Activated CD4-positive, alpha-beta T cell treated with anti-CD3 and anti-CD28 coated beads for 4 hours (primary cell): ENCODE results near the gene EPS8L3.

ENCODE experiments used
- DNase-seq, 2 donors: peaks; one replicate each; pipeline ENCODE4 v3.0.0-alpha.2; 2020

Gene EPS8L3

DNA sequence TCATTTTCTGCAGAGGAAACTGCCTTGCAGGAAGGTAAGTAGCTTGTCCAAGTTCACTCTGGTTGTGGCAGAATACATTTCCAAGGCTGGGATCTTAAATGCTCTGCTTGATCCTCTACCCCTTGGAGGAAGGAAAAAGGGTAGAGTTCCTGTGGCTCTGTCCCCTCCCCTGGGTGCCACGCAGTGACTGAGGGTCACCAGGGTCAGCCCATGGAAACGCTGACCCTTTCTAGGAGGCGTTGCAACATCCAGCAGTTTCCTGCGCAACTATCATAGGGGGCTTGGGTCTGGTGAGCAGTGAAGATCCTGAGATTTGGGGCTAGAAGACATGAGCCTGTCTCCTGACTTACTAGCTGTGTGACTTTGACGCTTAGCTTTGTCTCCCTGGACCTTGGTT is 29.4 kb upstream of the EPS8L3 start:
- no peak for DNase-seq

DNA sequence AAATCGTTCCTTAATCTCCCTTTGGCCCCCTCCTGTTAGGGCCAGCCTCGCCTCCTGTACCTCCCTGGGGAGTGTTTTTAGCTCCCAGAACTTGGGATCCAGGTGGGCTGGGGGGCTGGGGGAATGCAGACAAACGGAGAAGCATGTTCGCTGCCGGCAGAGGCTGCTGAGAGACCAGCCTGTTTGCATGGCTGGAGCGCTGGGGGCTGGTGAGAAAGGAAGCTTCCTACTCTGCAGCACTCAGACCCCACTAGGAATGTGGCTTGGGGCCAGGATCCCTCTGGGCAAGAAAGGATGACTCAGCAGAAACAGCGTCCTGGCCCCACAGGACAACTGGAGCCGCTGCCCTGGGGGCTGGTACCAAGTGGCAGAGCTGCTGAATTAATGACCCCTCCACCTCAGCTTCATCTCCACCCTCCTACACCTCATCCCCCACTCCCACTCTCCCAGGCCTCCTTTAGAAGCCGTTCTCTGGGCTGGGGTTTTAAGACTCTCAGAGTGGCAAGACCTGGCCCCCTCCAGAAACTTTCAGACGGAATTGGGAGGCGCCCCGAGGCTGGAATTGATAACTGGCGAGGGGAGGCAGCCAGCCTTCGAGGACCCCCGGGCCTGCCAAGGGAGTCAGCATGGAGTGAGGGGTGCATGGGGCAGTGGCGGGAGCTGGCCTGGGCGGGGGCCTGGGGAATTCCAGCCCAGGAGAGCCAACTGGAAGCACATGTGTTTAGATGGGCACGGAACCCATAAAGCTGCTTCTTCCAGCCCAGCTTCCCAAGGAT is 28.5 kb upstream of the EPS8L3 start:
- no peak for DNase-seq

DNA sequence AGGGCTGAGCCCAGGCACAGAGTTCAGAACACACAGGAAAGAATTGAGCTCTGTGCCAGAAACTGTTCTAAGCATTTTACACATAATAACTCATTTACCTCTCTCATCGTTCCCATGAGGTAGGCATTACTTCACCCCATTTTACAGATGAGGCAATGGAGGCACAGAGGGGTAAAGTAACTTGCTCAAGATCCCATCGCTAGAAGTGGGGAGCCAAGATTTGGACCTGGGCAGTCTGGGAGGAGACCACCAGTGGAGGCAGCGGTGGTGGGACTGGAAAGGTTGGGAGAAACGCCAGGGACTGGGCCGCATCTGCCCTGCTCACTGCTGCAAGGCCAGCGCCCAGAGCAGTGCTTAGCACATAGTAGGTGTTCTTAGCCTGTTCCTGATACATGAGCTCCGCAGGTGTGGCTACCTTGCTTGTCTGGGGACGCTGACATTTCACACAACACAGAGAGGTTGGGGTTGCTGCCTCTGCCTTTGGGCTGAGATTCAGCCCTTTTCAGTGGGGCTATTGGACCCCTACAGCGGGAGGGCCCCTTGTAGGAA is 27.8 kb upstream of the EPS8L3 start:
- DNase-seq = no peak

DNA sequence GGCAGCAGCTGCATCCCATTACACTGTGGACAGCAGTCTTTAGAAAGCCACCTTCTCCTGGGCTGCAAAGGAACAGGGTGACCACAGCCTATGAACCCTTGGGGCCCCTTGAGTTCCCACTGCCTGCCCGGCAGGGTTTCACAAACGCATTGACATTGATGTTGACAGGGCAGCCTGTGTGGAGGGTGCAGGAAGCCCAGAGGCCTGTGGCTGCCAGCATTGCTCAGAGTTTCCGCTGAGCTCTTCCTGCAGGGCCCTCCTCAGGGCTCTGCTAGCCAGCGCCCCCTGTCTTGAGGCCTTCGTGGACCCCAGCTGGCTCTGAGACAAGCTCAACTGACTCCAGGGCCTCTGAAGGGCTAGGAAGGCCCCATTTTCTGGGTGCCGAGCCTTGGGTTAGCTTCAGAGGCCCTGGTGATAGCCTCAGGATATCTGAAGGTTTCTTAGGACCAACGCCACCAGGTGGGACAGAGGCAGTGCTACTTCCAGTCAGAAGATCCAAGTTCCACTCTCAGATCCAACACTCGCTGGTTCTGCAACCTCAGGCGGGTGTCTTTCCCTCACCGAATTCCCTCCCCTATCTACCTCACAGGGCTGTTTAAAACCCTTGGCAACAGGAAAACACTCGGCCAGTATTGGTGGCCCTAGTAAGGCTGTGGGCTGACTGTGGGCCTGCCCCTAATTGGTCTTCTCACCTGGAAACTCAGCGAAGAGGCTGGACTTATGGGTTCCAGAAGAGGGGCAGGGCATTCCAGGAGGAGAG is 27.2 kb upstream of the EPS8L3 start:
- peak; percentile 73 to 80 for DNase-seq

DNA sequence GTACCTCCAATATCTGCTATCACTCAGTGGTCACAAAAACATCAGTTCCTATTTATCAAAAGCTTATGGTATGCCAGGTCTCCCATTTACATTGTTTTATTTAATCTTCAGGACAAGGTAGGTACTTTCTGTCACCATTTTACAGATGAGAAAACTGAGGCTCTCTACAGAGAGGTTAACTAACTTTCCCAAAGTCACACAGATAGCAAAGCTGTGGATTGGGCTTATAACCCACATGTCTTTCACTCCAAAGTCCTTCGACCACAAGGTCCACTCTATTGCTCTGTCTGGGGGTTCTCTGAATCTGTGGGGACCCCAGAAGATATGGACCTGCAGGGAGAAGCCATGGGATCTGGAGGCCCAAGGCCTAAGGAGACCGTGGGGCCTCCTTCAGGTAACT is 26.6 kb upstream of the EPS8L3 start:
- DNase-seq = no peak

DNA sequence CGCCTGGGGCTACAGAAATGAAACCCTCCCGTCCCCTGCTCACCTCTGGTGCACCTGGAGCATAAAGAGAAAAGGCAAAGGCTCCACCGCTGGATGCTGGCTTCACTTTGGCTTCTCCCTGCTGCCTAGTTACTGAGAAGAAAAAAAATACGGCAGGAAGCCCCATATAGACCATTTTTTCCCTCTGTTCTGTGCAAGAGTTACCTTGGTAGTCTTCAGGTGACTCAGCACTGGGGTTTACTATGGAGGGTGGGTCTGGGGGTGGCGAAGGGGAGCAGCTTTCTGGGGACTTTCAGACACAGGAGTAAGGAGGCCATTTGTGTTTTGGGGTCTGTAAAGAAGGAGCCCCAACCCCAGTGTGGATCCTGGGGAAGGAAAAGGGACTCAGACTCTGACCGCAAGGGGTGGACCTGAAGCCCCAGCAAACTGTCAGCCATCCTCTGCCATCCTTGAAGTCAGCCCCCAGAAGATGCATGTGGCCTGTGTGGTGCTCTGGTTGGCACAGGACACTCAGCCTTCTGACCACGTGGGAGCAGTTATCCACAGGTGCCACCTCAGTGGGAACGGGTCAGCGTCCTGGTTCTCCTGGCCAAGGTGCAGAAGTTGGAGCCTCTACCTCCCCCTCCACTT is 25.9 kb upstream of the EPS8L3 start:
- no peak for DNase-seq

DNA sequence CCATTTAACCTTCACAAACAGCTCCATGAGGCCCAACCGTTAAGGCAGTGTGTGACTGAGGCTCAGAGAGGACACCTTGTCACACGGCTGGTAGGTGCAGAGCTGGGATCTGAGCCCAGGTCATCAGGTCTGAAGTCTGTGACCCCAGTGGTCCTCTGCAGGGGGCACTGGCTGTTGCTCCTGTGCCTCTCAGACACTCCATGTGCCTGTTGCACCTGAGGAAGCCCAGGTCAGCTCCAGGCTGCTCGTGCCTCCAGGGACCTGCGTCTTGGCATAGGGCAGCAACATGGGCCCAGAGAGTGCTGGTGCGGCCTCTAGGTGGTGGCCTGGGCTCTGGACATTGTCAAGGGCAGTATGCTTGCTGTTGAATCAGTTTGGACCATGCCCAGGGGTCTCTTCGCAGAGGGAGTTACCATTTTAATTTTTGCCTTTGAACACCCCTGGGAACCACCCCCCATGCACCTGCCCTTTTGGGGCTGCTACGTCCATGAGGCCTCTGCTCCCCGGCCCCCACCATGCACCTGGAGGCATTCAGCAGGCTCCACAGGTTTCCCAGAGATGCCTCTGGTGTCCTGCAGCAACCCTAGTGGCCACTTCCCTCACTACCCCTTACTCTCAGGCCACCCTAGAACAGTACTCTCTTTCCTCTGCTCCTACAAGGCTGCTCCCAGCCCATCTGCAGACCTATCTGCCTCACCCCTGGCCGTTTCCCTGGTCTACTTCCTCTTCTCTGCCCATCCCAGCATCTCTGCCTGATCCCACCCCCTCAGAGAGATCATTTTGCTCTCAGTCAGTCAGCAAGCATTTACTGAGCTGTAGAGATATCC is 25.2 kb upstream of the EPS8L3 start:
- DNase-seq = no peak

DNA sequence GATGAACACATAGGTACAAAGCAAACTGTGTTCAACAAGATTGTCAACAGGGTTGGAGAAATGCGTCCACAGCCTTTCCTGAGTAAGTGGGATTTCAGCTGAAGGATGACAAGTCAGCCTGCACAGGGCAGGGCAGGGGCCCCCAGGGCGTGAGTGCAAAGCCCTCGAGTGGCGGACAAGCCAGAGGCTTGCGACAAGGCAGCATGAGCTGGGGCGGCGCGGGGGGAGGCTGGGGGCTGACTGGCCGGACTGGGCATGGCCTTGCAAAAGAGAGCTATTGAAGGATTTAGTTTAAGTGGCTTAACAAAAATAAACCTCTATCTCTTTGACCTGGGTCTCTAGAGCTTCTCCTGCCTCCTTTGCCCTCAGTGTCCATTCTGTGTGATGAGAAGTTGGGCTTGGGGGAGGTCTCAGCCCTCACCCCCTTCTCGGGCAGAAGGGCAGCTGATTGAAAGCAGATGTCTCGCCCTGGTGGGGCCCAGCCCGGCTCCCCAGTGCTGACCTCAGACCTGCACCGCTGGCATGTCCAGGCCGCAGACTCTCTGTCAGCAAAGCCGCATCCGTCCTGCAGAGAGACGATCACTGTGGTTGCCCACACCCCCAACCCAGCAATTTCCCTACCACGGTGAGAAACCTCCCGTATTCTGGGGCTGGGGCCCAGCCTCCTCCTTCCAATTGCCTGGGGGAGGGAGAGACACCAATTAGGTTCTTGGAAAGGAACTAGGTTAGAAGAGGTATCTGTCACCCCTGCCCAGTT is 24.3 kb upstream of the EPS8L3 start:
- no peak for DNase-seq

DNA sequence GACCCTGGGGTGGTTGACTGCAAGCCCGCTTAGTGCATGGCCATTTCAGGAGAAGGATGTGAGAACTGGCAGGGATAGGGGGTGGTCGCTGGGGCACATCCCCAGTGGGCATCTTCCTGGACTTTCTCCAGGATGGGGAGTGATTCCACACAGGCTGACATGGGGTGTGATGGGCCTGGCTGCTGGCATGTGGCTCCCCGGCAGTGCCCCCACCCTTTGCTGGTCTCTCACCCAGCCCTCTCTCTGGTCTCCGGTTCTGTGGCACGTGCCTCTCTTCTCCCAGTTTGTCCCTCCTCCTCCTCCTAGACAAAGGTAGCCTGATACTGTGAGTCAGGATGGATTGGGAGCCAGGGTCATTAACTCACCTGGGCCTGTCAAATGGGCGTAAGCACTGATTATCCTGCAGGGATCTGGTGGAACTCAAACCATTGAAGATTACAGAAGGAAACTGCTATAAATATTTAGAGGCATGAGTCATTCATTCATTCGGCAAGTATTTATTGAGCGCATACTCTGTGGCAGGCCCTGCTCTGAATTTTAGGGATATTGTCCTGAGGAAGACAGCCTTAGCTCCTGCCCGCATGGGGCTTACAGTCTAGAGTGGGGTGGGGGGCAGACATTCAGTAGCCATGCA is 23.6 kb upstream of the EPS8L3 start:
- no peak for DNase-seq

DNA sequence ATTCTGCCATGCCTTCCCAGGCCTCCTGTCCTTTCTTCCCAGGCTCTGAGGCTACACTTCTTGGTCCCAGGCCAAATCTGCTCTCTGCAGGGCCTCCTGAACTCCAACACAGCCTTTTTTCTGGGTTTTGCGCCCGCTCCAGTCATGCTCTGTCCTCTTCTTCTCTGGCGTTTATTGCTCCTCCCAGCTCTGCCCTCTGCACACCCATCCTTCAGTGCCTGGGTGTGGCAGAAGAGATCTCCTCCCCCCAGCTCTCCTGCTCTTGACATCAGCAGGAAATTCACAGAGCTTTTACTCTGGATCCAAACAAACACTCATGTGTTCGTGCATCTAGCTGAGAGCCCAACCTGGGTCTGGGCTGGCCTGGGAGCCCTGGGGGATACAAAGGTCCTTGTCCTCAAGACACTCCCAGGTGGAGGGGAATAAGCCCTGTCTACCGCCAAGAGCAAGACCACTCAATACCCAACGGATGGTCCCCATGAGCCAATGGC is 22.9 kb upstream of the EPS8L3 start:
- no peak for DNase-seq

DNA sequence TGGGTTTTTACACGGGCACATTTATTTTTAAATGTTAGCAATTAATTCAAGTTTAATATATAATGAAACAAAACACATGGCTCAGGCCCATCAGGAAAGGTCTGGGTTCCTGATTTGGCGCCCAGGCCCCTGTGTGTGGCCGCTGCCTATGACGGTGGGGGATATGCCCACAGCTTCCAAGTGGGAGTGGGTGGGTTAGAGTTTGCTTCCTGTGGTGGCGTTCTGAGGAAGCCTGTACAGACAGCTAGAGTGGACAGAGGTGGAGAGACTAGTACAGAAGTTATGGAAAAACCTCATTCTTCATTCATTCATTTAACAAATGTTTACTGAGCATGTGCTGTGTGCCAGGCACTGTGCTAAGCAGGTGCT is 22.4 kb upstream of the EPS8L3 start:
- DNase-seq = no peak

DNA sequence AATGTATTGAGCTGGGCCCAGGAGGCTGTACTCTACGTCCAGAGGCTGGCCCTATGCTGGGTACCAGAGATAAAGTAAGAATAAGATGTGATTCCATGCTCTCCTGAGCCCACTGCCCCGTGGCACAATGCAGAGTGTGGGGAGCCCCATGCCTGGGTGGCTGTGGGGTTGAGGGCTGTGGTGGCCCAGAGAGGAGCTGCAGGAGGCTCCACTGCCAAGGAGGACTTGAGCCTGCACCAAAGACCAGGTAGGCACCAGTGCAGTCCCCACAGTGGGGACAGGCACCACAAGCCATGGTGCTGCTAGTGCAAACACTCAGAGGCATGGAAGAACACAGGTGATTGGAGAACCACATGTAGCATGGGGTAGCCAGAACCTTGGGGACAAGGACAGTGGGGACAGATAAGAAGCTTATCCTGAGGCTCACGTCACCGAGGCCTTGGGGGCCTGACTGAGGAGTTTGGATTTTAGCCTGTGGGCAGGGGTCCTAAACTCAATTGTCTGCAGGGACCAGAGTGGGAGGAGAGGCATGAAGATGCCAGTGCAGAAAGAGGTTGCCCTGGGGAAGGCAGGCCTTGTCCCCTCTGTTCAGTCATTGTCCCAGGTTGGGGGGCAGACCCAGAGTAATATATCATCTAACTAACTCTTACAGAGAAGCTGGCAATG is 21.9 kb upstream of the EPS8L3 start:
- no peak for DNase-seq

DNA sequence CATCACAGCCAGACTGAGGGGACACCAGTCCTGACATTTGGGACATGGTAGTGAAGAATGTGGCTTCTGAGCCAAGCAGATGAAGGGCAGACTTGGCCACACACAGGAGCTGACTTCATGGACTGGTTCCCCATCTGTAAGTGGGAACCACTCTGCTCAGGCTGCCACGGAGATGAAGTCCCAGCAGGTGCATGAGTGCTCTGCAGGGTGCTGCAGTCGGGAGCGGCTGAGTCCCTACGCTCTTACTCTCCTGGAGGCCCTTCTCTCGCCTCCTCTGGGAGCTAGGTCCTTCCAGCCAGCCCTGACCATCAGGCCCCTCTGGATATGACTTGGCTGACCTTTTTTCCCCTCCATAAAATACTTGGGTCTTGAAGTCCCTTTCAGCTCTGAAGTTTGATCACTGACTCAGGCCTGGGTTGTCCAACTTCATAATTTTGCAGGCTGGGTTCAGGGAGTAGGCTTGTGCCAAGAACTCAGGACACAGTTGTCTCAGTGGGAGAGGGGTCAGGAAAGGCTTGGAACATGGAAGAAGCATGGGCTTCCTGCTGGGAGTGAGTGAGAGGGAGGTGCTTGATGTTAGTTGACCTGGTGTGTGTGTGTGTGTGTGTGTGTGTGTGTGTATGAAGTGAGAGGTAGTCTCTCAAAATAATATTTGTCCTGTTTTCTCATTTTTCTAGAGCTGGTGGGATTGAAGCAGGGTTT is 21.0 kb upstream of the EPS8L3 start:
- no peak for DNase-seq

DNA sequence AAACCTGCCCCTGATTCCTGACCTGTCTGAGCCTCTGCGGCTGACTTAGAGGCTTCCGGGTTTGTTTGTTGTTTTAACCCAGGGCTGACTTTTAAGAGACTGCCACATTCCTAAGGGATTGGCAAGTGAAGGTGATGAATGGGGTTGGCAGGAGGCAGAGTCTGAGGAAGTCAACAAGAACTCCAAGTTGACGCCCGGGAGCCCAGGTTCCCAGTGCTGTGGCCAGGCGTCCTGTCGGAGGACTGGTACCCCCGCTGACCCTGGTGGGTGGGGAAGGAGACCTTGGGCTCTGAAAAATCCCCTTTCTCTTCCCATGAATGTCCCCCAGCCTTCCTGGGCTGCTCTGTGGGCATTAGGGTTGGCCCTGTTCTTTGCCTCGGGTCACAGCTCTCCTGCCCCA is 19.7 kb upstream of the EPS8L3 start:
- no peak for DNase-seq

DNA sequence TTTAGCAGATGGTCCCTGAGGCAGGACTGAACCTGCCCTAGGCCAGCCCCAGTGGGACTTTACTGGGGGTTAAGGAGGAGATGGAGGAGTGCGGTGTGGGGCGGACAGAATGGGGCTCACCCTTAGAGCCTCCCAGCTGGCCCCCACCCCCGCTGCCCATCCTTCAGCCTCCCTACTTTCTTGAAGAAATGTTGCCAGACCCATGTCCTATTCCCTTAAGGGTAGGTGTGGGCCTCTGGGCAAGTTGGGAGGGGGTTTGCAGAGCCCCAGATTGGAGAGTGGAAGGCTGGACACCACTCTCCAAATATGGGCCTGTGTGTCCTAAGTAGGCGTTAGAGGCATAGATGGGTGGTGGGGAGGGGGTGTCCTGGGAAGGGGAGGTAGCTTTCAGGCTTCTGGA is 19.2 kb upstream of the EPS8L3 start:
- DNase-seq = no peak

DNA sequence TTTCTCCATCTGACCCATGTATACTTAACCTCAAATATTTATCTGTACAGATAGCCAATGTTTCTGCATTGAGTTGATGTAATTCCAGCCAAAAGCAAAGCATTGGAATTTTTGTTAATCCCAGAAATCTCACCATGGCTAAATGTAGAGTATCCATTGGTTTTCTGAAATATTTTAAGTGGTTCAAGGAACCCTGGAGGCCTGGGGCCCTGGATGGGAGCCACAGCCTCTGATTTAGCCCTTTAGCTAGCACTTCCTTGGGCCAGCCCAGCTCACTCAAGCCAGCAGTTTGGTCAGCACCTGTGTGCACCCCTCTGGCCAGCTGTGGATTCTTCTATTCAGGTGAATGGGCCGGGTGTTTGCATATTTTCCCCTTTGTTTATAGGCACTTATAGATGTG is 18.8 kb upstream of the EPS8L3 start:
- no peak for DNase-seq

DNA sequence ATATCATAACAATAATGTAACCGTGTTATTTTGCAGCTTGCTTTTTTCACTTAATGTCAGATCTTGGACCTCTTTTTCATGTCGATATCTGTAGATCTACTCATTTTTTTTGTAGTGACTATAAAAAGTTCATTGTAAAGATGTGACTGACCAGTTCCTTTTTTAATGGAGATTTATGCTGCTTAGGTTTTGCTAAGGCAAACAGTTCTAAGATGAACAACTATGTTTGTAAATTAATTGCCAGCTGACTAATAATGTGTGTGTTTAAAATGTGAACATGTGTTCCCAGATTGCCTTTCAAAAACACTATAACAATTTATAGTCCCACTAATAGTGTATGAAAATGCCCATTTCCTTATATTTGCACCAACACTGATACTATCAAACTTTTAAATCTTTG is 18.1 kb upstream of the EPS8L3 start:
- DNase-seq = no peak

DNA sequence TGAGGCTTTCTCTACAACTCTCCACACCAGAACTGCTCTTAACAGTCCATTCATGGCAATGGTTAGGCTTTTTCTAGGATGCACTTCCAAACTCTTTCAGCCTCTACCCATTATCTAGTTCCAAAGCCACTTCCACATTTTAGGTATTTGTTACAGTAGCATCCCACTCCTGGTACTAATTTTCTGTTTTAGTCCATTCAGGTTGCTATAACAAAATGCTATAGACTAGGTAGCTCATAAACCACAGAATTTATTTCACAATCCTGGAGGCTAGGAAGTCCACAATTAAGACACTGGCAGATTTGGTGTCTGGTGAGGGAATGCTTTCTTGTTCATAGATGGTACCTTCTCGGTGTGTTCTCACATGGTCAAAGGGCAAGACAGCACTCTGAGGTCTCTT is 17.3 kb upstream of the EPS8L3 start:
- DNase-seq = no peak

DNA sequence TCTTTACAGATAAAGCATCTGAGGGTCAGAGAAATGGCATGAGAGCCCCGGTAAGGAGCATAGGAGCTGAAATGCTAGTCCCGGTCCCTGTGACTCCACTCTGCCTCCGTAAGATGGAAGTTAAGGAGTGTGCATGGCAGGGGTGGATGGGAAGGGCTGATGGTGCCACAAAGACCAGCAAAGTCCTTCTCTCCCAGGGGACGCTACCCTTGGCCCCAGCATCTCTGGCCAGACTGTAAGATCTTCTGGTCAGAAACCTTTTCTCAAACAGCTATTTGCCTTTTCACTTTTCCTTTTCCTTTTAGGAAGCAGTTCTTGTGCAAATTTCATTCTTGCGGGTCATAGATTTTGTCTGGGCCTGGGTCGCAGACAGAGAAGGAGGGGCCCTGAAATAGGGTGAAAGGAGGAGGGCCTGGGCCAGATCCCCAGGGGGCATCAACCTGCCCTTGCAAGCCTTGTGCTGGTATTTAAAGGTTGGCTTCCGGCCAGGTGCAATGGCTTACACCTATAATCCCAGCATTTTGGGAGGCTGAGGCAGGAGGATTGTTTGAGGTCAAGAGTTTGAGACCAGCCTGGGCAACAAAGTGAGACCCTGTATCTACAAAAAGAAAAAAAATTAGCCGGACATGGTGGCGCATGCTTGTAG is 14.4 kb upstream of the EPS8L3 start:
- DNase-seq = no peak

DNA sequence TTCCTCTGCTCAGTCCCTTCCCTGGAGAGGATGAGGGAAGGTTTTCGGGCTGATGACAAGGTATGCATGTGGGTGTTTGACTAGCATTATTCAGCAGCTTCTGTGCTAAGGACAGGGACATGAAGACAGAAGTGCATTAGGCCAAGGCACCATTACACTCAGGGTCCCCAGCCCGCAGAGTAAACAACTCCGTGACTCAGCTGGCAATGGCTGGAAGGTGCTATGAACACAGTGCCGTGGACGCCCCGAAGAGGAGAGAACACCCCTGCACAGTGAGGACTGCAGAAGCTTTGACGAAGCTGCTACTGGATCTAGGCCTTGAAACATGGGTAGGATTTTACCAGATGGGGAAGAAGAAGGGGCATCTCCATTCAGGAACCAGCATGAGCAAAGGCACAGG is 13.7 kb upstream of the EPS8L3 start:
- DNase-seq = no peak
